K562 (cell line): ENCODE data around the gene TCF4. TPM values are rescaled to one million over a fixed set of nuclear protein-coding genes. Genes with fewer than 3 reads are reported as not detected.

Source experiments
- ATAC-seq: fragments of 200-7000 bp; cut with Tn5 transposase; 3 replicates; pipeline ENCODE4 v1.9.1; 2020; ENCODE audit warnings: moderate library complexity
- BruUV-seq: library from RNA; stranded (reverse); fragments of 400-500 nt; replicated peaks from 2 replicates; lab custom pipeline; 2021; lab: Mats Ljungman, UMichigan
- CTCF ChIA-PET: fragments of 300-600 bp; formaldehyde crosslinking; extraction: SDS; loops from one replicate; lab custom pipeline; 2021; ENCODE audit warnings: low intra/inter-chr PET ratio; lab: Yijun Ruan, JAX
- POLR2A ChIA-PET: fragments of 300-600, 350-650 bp; sonication (Branson Sonifier 250); formaldehyde crosslinking; extraction: SDS; loops from one replicate; lab custom pipeline; 2021; ENCODE audit warnings: antibody characterized with exemption, inconsistent platforms; lab: Yijun Ruan, JAX
- DNase-seq, 4 experiments: peaks; one replicate each; pipeline versions ENCODE4 v3.0.0 to v3.0.0-alpha.2; 2011 to 2018; ENCODE audit warnings: low spot score in 3 of 4, mixed read lengths in 3 of 4; ENCODE audit errors: extremely low read depth in 1 of 4
- FAIRE-seq: peaks from 2 replicates; lab custom pipeline; 2011; peaks lifted over from hg19 to GRCh38; lab: Jason Lieb, UNC
- H2AFZ ChIP-seq: 2 replicates; pipeline ENCODE4 v1.6.0; 2011; ENCODE audit warnings: low read depth, low read length, control low read depth, inconsistent platforms
- H3K27ac ChIP-seq: fragments of 200-600 bp; 3 replicates; pipeline ENCODE4 v1.8.0; 2011; ENCODE audit warnings: low read depth, mild to moderate bottlenecking, control low read depth, inconsistent platforms, low read length, moderate library complexity, mixed read lengths; ENCODE audit errors: extremely low read depth
- H3K27me3 ChIP-seq, 2 experiments: fragments of 300-600 bp in 1 of 2; 2 replicates in 1 of 2; 3 replicates in 1 of 2; pipeline versions ENCODE4 v1.6.0 to v1.8.0; 2011; ENCODE audit warnings: inconsistent platforms in 2 of 2, low read length in 2 of 2, mild to moderate bottlenecking in 1 of 2, mixed read lengths in 1 of 2, moderate library complexity in 1 of 2; ENCODE audit not compliant: control insufficient read depth in 2 of 2, insufficient read depth in 2 of 2
- H3K36me3 ChIP-seq: fragments of 300-600 bp; 3 replicates; pipeline ENCODE4 v1.8.0; 2011; ENCODE audit warnings: mild to moderate bottlenecking, low read length, inconsistent platforms; ENCODE audit not compliant: control insufficient read depth, insufficient read depth
- H3K4me1 ChIP-seq, 2 experiments: fragments of 200-600 bp in 1 of 2; replicated peaks in 1 of 2; 2 replicates in 1 of 2; 3 replicates in 1 of 2; pipeline versions ENCODE4 v1.5.1 to v1.8.0; 2011; ENCODE audit warnings: inconsistent platforms in 2 of 2, low read length in 2 of 2, mild to moderate bottlenecking in 1 of 2, mixed read lengths in 1 of 2, moderate library complexity in 1 of 2; ENCODE audit not compliant: control insufficient read depth in 2 of 2, insufficient read depth in 2 of 2
- H3K4me2 ChIP-seq: 2 replicates; pipeline ENCODE4 v1.6.1; 2011; ENCODE audit warnings: low read length, control low read depth, inconsistent platforms, mixed read lengths; ENCODE audit not compliant: insufficient read depth
- H3K4me3 ChIP-seq: fragments of 200-600 bp; sonication (generic), shearing (Covaris generic); 2 replicates; pipeline ENCODE4 v1.5.1; 2016; ENCODE audit warnings: control low read depth, inconsistent platforms
- H3K79me2 ChIP-seq: fragments of 200-600 bp; 3 replicates; pipeline ENCODE4 v1.8.0; 2011; ENCODE audit warnings: low read length, inconsistent platforms; ENCODE audit not compliant: control insufficient read depth, insufficient read depth
- H3K9ac ChIP-seq, 2 experiments: 2 replicates each; pipeline versions ENCODE4 v1.6.0 to v1.6.1; 2011; ENCODE audit warnings: low read depth in 2 of 2, low read length in 2 of 2, control low read depth in 1 of 2, inconsistent platforms in 1 of 2, mild to moderate bottlenecking in 1 of 2, mixed read lengths in 1 of 2; ENCODE audit not compliant: insufficient read depth in 1 of 2
- H3K9me1 ChIP-seq: one replicate; pipeline ENCODE4 v1.6.0; 2011; ENCODE audit warnings: inconsistent platforms, mild to moderate bottlenecking, low read length, moderate library complexity; ENCODE audit not compliant: control insufficient read depth, insufficient read depth
- H3K9me3 ChIP-seq: replicated peaks from 2 replicates; pipeline ENCODE4 v1.5.1; 2011; ENCODE audit warnings: low read depth, low read length, inconsistent platforms; ENCODE audit not compliant: control insufficient read depth, insufficient read depth
- H4K20me1 ChIP-seq: replicated peaks from 2 replicates; pipeline ENCODE4 v1.6.1; 2011; ENCODE audit warnings: low read length, inconsistent platforms, mixed read lengths; ENCODE audit not compliant: control insufficient read depth, insufficient read depth
- KLF6 ChIP-seq: fragments of 250-450 bp; sonication (Bioruptor Pico); IDR thresholded peaks from 2 replicates; pipeline ENCODE4 v1.4.0; 2020; ENCODE audit warnings: mild to moderate bottlenecking, moderate library complexity, borderline replicate concordance
- L3MBTL2 ChIP-seq: fragments of 450-650 bp; IDR thresholded peaks from 2 replicates; pipeline ENCODE4 v1.6.1; 2016; ENCODE audit warnings: mild to moderate bottlenecking, moderate library complexity
- MEIS2 ChIP-seq: fragments of 450-650 bp; IDR thresholded peaks from 2 replicates; pipeline ENCODE4 v1.6.1; 2014; ENCODE audit warnings: mild to moderate bottlenecking; ENCODE audit not compliant: partially characterized antibody
- SAP30 ChIP-seq: fragments of 200-600 bp; sonication (generic); IDR thresholded peaks from 2 replicates; pipeline ENCODE4 v1.6.1; 2012; ENCODE audit warnings: borderline replicate concordance, low read depth, mild to moderate bottlenecking, moderate library complexity, low read length, control low read depth, inconsistent platforms; ENCODE audit not compliant: insufficient read depth, poor library complexity, severe bottlenecking
- SP1 ChIP-seq: sonication (generic); formaldehyde crosslinking; IDR thresholded peaks from 2 replicates; pipeline ENCODE4 v1.8.1; 2022; ENCODE audit warnings: mild to moderate bottlenecking, missing genetic modification reagents
- SPI1 ChIP-seq: IDR thresholded peaks from 2 replicates; pipeline ENCODE4 v1.6.1; 2011; ENCODE audit warnings: low read depth, low read length, control low read depth, borderline replicate concordance
- TCFL5 ChIP-seq: fragments of 250-450 bp; sonication (Bioruptor Pico); conservative IDR thresholded peaks from 2 replicates; pipeline ENCODE4 v1.6.1; 2021; ENCODE audit warnings: mild to moderate bottlenecking, moderate library complexity, matching md5 sums
- ZBTB43 ChIP-seq: sonication (generic); formaldehyde crosslinking; IDR thresholded peaks from 2 replicates; pipeline ENCODE4 v1.8.0; 2023; ENCODE audit warnings: mild to moderate bottlenecking, missing genetic modification reagents
- ZNF551 ChIP-seq: fragments of 250-450 bp; sonication (Bioruptor Pico); IDR thresholded peaks from 2 replicates; pipeline ENCODE4 v1.5.0; 2021; ENCODE audit warnings: mild to moderate bottlenecking, moderate library complexity
- ZNF561 ChIP-seq: fragments of 450-650 bp; formaldehyde crosslinking; conservative IDR thresholded peaks from 2 replicates; pipeline ENCODE4 v1.4.0; 2020; ENCODE audit warnings: mild to moderate bottlenecking, moderate library complexity
- ZNF766 ChIP-seq: fragments of 200-800 bp; sonication (Bioruptor generic); conservative IDR thresholded peaks from 2 replicates; pipeline ENCODE4 v1.6.1; 2016; ENCODE audit warnings: missing genetic modification characterization, missing compliant biosample characterization
- WGBS: fragments of 100-300 bp; shearing (Covaris generic); methylation state at CpG from one replicate; pipeline ENCODE4 v1.1.6; 2016; ENCODE audit warnings: low coverage, mixed read lengths; ENCODE audit not compliant: insufficient coverage; ENCODE audit errors: missing lambda C conversion rate; 5-methylcytosine and 5-hydroxymethylcytosine counted together
- in situ Hi-C: fragments of 300-500 bp; cut with MboI; formaldehyde crosslinking; loops from 4 replicates; pipeline ENCODE4 v1.15.0; 2018; ENCODE audit warnings: inconsistent platforms, mixed read lengths
- intact Hi-C: fragments of 100-400 bp; cut with micrococcal nuclease; formaldehyde crosslinking; loops from 2 replicates; pipeline ENCODE4 v1.14.2; 2022
- polyA plus RNA-seq, 8 experiments: library from polyadenylated mRNA; depleted of rRNA in 4 of 8; stranded (reverse) in 5 of 8; unstranded in 3 of 8; fragments of >200 nt; fragmentation: Nextera tagmentation in 2 of 8; fragmentation: Illumina TruSeq in 1 of 8; extraction: Ambion mirVana in 2 of 8; extraction: Trizol in 1 of 8; gene quantifications; 2 replicates each; pipeline versions ENCODE4 v1.2.1 to v1.2.3, GENCODE V29; 2011 to 2014; ENCODE audit warnings: inconsistent platforms in 1 of 8, missing spikeins in 1 of 8
- total RNA-seq, 7 experiments: library from RNA; depleted of rRNA in 6 of 7; stranded (reverse); fragments of >200 nt in 6 of 7; fragmentation: Illumina TruSeq in 2 of 7; extraction: Trizol in 2 of 7; gene quantifications; 2 replicates each; pipeline versions ENCODE4 v1.2.1 to v1.2.3, GENCODE V29; 2011 to 2021; ENCODE audit warnings: low replicate concordance in 1 of 7

Gene TCF4
- total and polyA plus RNA-seq, 9 of the 15 experiments (the other 6 are each of a cell fraction or from before 2014, with no cell fraction given), result 4.8 to 24.7 (median 15.2) TPM

- FAIRE-seq, result peak; percentile 63
- peak overlapping the region in 1 of 2 experiments; percentile 58; a peak in 2 of 4 replicates for H3K9ac ChIP-seq
- peak overlapping the region; percentile 48; the same call in 1 of the 2 replicates for H3K4me2 ChIP-seq
- WGBS, result 33% methylated on average over 1 of the region's 1 CpG
- H3K4me3 ChIP-seq, result no peak overlapping the region
- H3K4me1 ChIP-seq, result peaks cover 6 to 34% of the 10 kb centered on the region in 2 experiments
- H3K27me3 ChIP-seq, result no peaks in the 10 kb centered on the region
- H3K27ac ChIP-seq, result peak overlapping the region; percentile 77
- no peaks in the 10 kb centered on the region for H3K9me1 ChIP-seq
- H4K20me1 ChIP-seq, result no peaks in the 10 kb centered on the region
- H3K79me2 ChIP-seq, result peaks cover 20% of the 10 kb centered on the region
- H3K36me3 ChIP-seq, result no peaks in the 10 kb centered on the region
- no TSS peak for BruUV-seq
- intact Hi-C loops, result loop anchor here (5.0 kb wide), 2 partner anchors 140 to 175 kb away; no protein-coding TSS in a partner anchor
- TF ChIP-seq MEIS2 (no peak), L3MBTL2 (peak; percentile 22; the same call in 1 of the 2 replicates)
- peak overlapping the region; percentile 74 for H2AFZ ChIP-seq
- H3K9me3 ChIP-seq, result no peaks in the 10 kb centered on the region; the same call in 1 of the 2 replicates
- in situ Hi-C loops, result no loop called here
- ChIA-PET POLR2A (no interaction called here), CTCF (no interaction called here)
- peak in 1 of 4 experiments; percentile 38 for DNase-seq
- no peak for ATAC-seq
Measured at GRCh38 chr18:55592106-55592505, 4.1 kb upstream of the TCF4 start.

- CTCF ChIA-PET, result no interaction called here
- FAIRE-seq (peak; percentile 85), DNase-seq (peak; percentile 85 to 95 (median 86)), ATAC-seq (peak; percentile 76)
- no peaks in the 10 kb centered on the region for H3K9me1 ChIP-seq
- H2AFZ ChIP-seq, result peak overlapping the region; percentile 79
- BruUV-seq, result no TSS peak
- H4K20me1 ChIP-seq, result no peaks in the 10 kb centered on the region
- H3K27ac ChIP-seq, result peak overlapping the region; percentile 89
- H3K79me2 ChIP-seq, result peaks cover 42% of the 10 kb centered on the region
- intact Hi-C loops, result loop anchor here (2.0 to 5.0 kb wide), 4 partner anchors 67 to 191 kb away; no protein-coding TSS in a partner anchor
- WGBS, result 0% methylated on average over 25 of the region's 37 CpGs
- peak overlapping the region; percentile 63 for H3K4me3 ChIP-seq
- H3K27me3 ChIP-seq, result no peaks in the 10 kb centered on the region
- H3K36me3 ChIP-seq, result no peaks in the 10 kb centered on the region
- in situ Hi-C loops, result no loop called here
- H3K4me2 ChIP-seq, result peak overlapping the region; percentile 86
- POLR2A ChIA-PET, result interaction anchor here (0.6 to 1.0 kb wide), 3 partner anchors 13 to 166 kb away, joined by 3 to 4 read pairs (median 3); no protein-coding TSS in a partner anchor
- no peaks in the 10 kb centered on the region for H3K9me3 ChIP-seq
- H3K4me1 ChIP-seq, result peaks cover 6 to 34% of the 10 kb centered on the region in 2 experiments
- H3K9ac ChIP-seq, result peak overlapping the region; percentile 84 to 90
- TF ChIP-seq ZBTB43 (no peak), ZNF551 (CRISPR knock-in tag) (no peak), KLF6 (CRISPR knock-in tag) (no peak), SPI1 (0 out of 2 replicates have a peak, but pooled peaks have one; percentile 6), ZNF561 (CRISPR knock-in tag) (no peak), SP1 (CRISPR knock-in tag) (peak; percentile 78), SAP30 (no peak), ZNF766 (CRISPR knock-in tag) (peak; percentile 60; the same call in 1 of the 2 replicates), TCFL5 (CRISPR knock-in tag) (no peak)
Measured at GRCh38 chr18:55589625-55590291, 1.8 kb upstream of the TCF4 start.
